SK-N-SH treated with all-trans-retinoic acid at 6 μM for 48 hours (cell line): ENCODE results near the gene ZNF768.

Experiments used
- ATAC-seq: fragments of 200-7000 bp; cut with Tn5 transposase; 3 replicates; pipeline ENCODE4 v1.9.1; 2020; ENCODE audit warnings: mild to moderate bottlenecking, moderate library complexity
- ARNTL ChIP-seq: fragments of 450-650 bp; formaldehyde crosslinking; IDR thresholded peaks from 2 replicates; pipeline ENCODE4 v1.5.0; 2020; ENCODE audit warnings: low read depth, mild to moderate bottlenecking, moderate library complexity, borderline replicate concordance
- BACH2 ChIP-seq: fragments of 250-450 bp; sonication (Bioruptor Pico); IDR thresholded peaks from 2 replicates; pipeline ENCODE4 v1.9.0; 2021; ENCODE audit warnings: mild to moderate bottlenecking, borderline replicate concordance
- CSDC2 ChIP-seq: fragments of 250-450 bp; sonication (Bioruptor Pico); IDR thresholded peaks from 2 replicates; pipeline ENCODE4 v1.5.0; 2020; ENCODE audit warnings: mild to moderate bottlenecking, moderate library complexity
- ESRRG ChIP-seq: fragments of 250-450 bp; sonication (Bioruptor Pico); IDR thresholded peaks from 2 replicates; pipeline ENCODE4 v1.6.1; 2021; ENCODE audit warnings: mild to moderate bottlenecking
- GLIS3 ChIP-seq: fragments of 250-450 bp; sonication (Bioruptor Pico); IDR thresholded peaks from 2 replicates; pipeline ENCODE4 v1.5.0; 2020; ENCODE audit warnings: mild to moderate bottlenecking, moderate library complexity
- ISL1 ChIP-seq: fragments of 250-450 bp; sonication (Bioruptor Pico); IDR thresholded peaks from 2 replicates; pipeline ENCODE4 v2.1.2; 2022; ENCODE audit warnings: mild to moderate bottlenecking, moderate library complexity
- OSR1 ChIP-seq: fragments of 250-450 bp; sonication (Bioruptor Pico); IDR thresholded peaks from 2 replicates; pipeline ENCODE4 v1.8.0; 2022; ENCODE audit warnings: moderate library complexity, mild to moderate bottlenecking, inconsistent platforms
- PATZ1 ChIP-seq: fragments of 250-450 bp; sonication (Bioruptor Pico); IDR thresholded peaks from 2 replicates; pipeline ENCODE4 v1.8.0; 2020; ENCODE audit warnings: mild to moderate bottlenecking, moderate library complexity, borderline replicate concordance
- PPARA ChIP-seq: fragments of 250-450 bp; sonication (Bioruptor Pico); IDR thresholded peaks from 2 replicates; pipeline ENCODE4 v1.5.0; 2020; ENCODE audit warnings: mild to moderate bottlenecking, borderline replicate concordance
- RARB ChIP-seq: fragments of 250-450 bp; sonication (Bioruptor Pico); IDR thresholded peaks from 2 replicates; pipeline ENCODE4 v1.8.0; 2021; ENCODE audit warnings: mild to moderate bottlenecking, moderate library complexity
- SNAI2 ChIP-seq: fragments of 250-450 bp; sonication (Bioruptor Pico); IDR thresholded peaks from 2 replicates; pipeline ENCODE4 v1.5.0; 2020; ENCODE audit warnings: mild to moderate bottlenecking, moderate library complexity
- TCF4 ChIP-seq: fragments of 250-450 bp; sonication (Bioruptor Pico); IDR thresholded peaks from 2 replicates; pipeline ENCODE4 v1.8.0; 2021; ENCODE audit warnings: mild to moderate bottlenecking, moderate library complexity, borderline replicate concordance
- TOX ChIP-seq: fragments of 250-450 bp; sonication (Bioruptor Pico); IDR thresholded peaks from 2 replicates; pipeline ENCODE4 v1.8.0; 2021; ENCODE audit warnings: mild to moderate bottlenecking, moderate library complexity, borderline replicate concordance
- TSHZ2 ChIP-seq: fragments of 250-450 bp; sonication (Bioruptor Pico); IDR thresholded peaks from 2 replicates; pipeline ENCODE4 v1.5.0; 2020; ENCODE audit warnings: mild to moderate bottlenecking, moderate library complexity
- ZC3H10 ChIP-seq: fragments of 250-450 bp; sonication (Bioruptor Pico); IDR thresholded peaks from 2 replicates; pipeline ENCODE4 v1.5.1; 2021; ENCODE audit warnings: mild to moderate bottlenecking, moderate library complexity
- ZFP3 ChIP-seq: fragments of 250-450 bp; sonication (Bioruptor Pico); IDR thresholded peaks from 2 replicates; pipeline ENCODE4 v1.5.0; 2020; ENCODE audit warnings: mild to moderate bottlenecking, moderate library complexity
- ZFP30 ChIP-seq: fragments of 450-650 bp; formaldehyde crosslinking; IDR thresholded peaks from 2 replicates; pipeline ENCODE4 v1.5.0; 2022; ENCODE audit warnings: mild to moderate bottlenecking, moderate library complexity
- ZNF565 ChIP-seq: fragments of 450-650 bp; formaldehyde crosslinking; conservative IDR thresholded peaks from 2 replicates; pipeline ENCODE4 v1.5.0; 2020; ENCODE audit warnings: low read depth, mild to moderate bottlenecking, moderate library complexity
- ZNF70 ChIP-seq: fragments of 450-650 bp; formaldehyde crosslinking; IDR thresholded peaks from 2 replicates; pipeline ENCODE4 v1.5.0; 2020; ENCODE audit warnings: mild to moderate bottlenecking, moderate library complexity
- ZNF8 ChIP-seq: fragments of 450-650 bp; formaldehyde crosslinking; IDR thresholded peaks from 2 replicates; pipeline ENCODE4 v1.5.0; 2020; ENCODE audit warnings: mild to moderate bottlenecking, moderate library complexity
- TF ChIP-seq, protein P1 (sequence below): fragments of 250-450 bp; sonication (Bioruptor Pico); IDR thresholded peaks from 2 replicates; pipeline ENCODE4 v1.5.1; 2020; ENCODE audit warnings: low read depth, mild to moderate bottlenecking, moderate library complexity
- TF ChIP-seq, protein P2 (sequence below): fragments of 250-450 bp; sonication (Bioruptor Pico); IDR thresholded peaks from 2 replicates; pipeline ENCODE4 v1.5.1; 2021; ENCODE audit warnings: mild to moderate bottlenecking, moderate library complexity

The ZNF768 gene

DNA sequence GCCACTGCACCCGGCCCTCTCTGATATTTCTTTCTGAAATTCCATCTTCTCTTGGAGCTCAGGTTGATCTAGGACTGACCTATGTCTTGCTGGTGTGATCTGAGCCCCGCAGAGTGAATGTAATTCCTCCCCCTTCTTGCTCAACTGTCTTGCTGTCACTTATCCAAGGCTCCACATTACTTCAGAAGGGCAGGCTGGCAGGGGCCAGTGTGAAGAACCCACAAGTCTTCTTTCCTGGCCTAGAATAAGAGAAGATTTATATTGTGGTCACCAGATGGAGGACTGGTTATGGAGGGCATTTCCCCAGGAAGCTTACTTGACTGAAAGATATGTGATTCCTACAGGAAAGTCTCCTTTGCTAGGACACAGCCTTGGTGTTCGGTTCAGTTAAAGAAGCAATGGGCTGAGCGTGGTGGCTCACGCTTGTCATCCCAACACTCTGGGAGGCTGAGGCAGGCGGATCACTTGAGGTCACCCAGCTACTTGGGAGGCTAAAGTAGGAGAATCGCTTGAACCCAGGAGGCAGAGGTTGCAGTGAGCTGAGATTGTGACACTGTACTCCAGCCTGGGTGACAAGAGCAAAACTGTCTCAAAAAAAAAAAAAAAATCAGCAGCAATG lies 40.4 kb downstream of the ZNF768 start:
- no peak for TF ChIP-seq ARNTL (CRISPR knock-in tag)
- TF ChIP-seq ZNF70 (CRISPR knock-in tag), result no peak
- TF ChIP-seq BACH2 (CRISPR knock-in tag), result no peak
- no peak; the same call in 2 of the 3 replicates for ATAC-seq

- TF ChIP-seq PATZ1 (no peak), TCF4 (CRISPR knock-in tag) (no peak), OSR1 (CRISPR knock-in tag) (no peak), ARNTL (CRISPR knock-in tag) (no peak), RARB (CRISPR knock-in tag) (no peak), ZFP3 (CRISPR knock-in tag) (no peak), ISL1 (no peak), TSHZ2 (CRISPR knock-in tag) (no peak), TOX (CRISPR knock-in tag) (no peak), ZNF8 (CRISPR knock-in tag) (no peak), CSDC2 (CRISPR knock-in tag) (no peak), ESRRG (no peak), ZFP30 (CRISPR knock-in tag) (no peak)
- TF ChIP-seq, protein P1, sequence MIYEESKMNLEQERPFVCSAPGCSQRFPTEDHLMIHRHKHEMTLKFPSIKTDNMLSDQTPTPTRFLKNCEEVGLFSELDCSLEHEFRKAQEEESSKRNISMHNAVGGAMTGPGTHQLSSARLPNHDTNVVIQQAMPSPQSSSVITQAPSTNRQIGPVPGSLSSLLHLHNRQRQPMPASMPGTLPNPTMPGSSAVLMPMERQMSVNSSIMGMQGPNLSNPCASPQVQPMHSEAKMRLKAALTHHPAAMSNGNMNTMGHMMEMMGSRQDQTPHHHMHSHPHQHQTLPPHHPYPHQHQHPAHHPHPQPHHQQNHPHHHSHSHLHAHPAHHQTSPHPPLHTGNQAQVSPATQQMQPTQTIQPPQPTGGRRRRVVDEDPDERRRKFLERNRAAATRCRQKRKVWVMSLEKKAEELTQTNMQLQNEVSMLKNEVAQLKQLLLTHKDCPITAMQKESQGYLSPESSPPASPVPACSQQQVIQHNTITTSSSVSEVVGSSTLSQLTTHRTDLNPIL (CRISPR knock-in tag), result no peak
- ATAC-seq, result no peak
Measured at GRCh38 chr16:30484887-30485286, 41.5 kb downstream of the ZNF768 start.

GRCh38 chr16:30482366-30482765 lies 44.0 kb downstream of the ZNF768 start:
- ATAC-seq, result no peak
- no peak for TF ChIP-seq ZFP30 (CRISPR knock-in tag)
- TF ChIP-seq PATZ1, result no peak
- TF ChIP-seq SNAI2 (CRISPR knock-in tag), result no peak
- TF ChIP-seq, protein P2, sequence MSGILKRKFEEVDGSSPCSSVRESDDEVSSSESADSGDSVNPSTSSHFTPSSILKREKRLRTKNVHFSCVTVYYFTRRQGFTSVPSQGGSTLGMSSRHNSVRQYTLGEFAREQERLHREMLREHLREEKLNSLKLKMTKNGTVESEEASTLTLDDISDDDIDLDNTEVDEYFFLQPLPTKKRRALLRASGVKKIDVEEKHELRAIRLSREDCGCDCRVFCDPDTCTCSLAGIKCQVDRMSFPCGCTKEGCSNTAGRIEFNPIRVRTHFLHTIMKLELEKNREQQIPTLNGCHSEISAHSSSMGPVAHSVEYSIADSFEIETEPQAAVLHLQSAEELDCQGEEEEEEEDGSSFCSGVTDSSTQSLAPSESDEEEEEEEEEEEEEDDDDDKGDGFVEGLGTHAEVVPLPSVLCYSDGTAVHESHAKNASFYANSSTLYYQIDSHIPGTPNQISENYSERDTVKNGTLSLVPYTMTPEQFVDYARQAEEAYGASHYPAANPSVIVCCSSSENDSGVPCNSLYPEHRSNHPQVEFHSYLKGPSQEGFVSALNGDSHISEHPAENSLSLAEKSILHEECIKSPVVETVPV, result no peak
- no peak for TF ChIP-seq OSR1 (CRISPR knock-in tag)
- TF ChIP-seq TSHZ2 (CRISPR knock-in tag), result no peak
- TF ChIP-seq GLIS3, result no peak
- no peak for TF ChIP-seq BACH2 (CRISPR knock-in tag)
- TF ChIP-seq RARB (CRISPR knock-in tag), result no peak
- TF ChIP-seq ZNF8 (CRISPR knock-in tag), result no peak
- no peak for TF ChIP-seq ZC3H10
- no peak for TF ChIP-seq TOX (CRISPR knock-in tag)
- no peak for TF ChIP-seq PPARA (CRISPR knock-in tag)
- TF ChIP-seq ZNF565 (CRISPR knock-in tag), result no peak
- no peak for TF ChIP-seq ZNF70 (CRISPR knock-in tag)
- TF ChIP-seq ARNTL (CRISPR knock-in tag), result no peak
- TF ChIP-seq, all 23 proteins: peak for 0
